HG03060 (cell line): ENCODE data around the gene ZPBP.

Experiments used
- ATAC-seq: cut with Tn5 transposase; IDR thresholded peaks from one replicate; pipeline ENCODE4 v1.9.1; 2021; ENCODE audit warnings: low read depth, moderate number of reproducible peaks; ENCODE audit not compliant: unreplicated experiment

Gene ZPBP

GRCh38 chr7:50092579-50093491, at the start of gene ZPBP:
ZPBP (minus strand) TSS chr7:50093246; CDS start chr7:50093194, 52 bp downstream.
- peak; percentile 80 for ATAC-seq

- no peak for ATAC-seq
Observed at GRCh38 chr7:50142425-50143017, 49.5 kb upstream of the ZPBP start.

- no peak for ATAC-seq
Observed at GRCh38 chr7:50141854-50142253, 48.8 kb upstream of the ZPBP start.

GRCh38 chr7:50141131-50141530, 48.1 kb upstream of the ZPBP start:
- ATAC-seq: no peak

- no peak for ATAC-seq
Observed at GRCh38 chr7:50140688-50141087, 47.6 kb upstream of the ZPBP start.

- no peak for ATAC-seq
Observed at GRCh38 chr7:50138101-50138500, 45.1 kb upstream of the ZPBP start.

- no peak for ATAC-seq
Observed at GRCh38 chr7:50125766-50126165, 32.7 kb upstream of the ZPBP start.

GRCh38 chr7:50121286-50121685, 28.2 kb upstream of the ZPBP start:
- peak; percentile 85 for ATAC-seq

- ATAC-seq: peak; percentile 61
Observed at GRCh38 chr7:50119815-50120637, 27.0 kb upstream of the ZPBP start.

GRCh38 chr7:50112250-50112649, 19.2 kb upstream of the ZPBP start:
- ATAC-seq: no peak

- ATAC-seq: no peak
Observed at GRCh38 chr7:50101873-50102272, 8.8 kb upstream of the ZPBP start.

GRCh38 chr7:50095634-50096033, 2.6 kb upstream of the ZPBP start:
- ATAC-seq: no peak

GRCh38 chr7:50088463-50089129, 4.5 kb downstream of the ZPBP start:
- no peak for ATAC-seq

- no peak for ATAC-seq
Observed at GRCh38 chr7:50085344-50085743, 7.7 kb downstream of the ZPBP start.

GRCh38 chr7:50073093-50073492, 20.0 kb downstream of the ZPBP start:
- ATAC-seq: no peak

GRCh38 chr7:50069613-50070012, 23.4 kb downstream of the ZPBP start:
- ATAC-seq: peak; percentile 76

GRCh38 chr7:50068850-50069551, 24.0 kb downstream of the ZPBP start:
- ATAC-seq: peak; percentile 43

- ATAC-seq: peak; percentile 53
Observed at GRCh38 chr7:50068026-50068425, 25.0 kb downstream of the ZPBP start.

- ATAC-seq: no peak
Observed at GRCh38 chr7:50062951-50063350, 30.1 kb downstream of the ZPBP start.

GRCh38 chr7:50056131-50056530, 36.9 kb downstream of the ZPBP start:
- ATAC-seq: no peak
